Gastrocnemius medialis (tissue), 4 donors: ENCODE data around the gene COL20A1.

Source experiments
- POLR2A ChIP-seq, 2 donors: fragments of 450-650 bp; IDR thresholded peaks; one replicate each; pipeline ENCODE4 v1.6.1; 2017; ENCODE audit warnings: antibody characterized with exemption in 2 of 2, mild to moderate bottlenecking in 2 of 2, moderate library complexity in 2 of 2
- TF ChIP-seq, protein P1 (sequence below), 5 experiments: fragments of 450-650 bp in 3 of 5; fragments of 200-600 bp in 2 of 5; sonication (generic) in 2 of 5; IDR thresholded peaks in 4 of 5; conservative IDR thresholded peaks in 1 of 5; 1 replicate in 4 of 5; 2 replicates in 1 of 5; pipeline ENCODE4 v1.5.1; 2016 to 2019; ENCODE audit warnings: antibody characterized with exemption in 5 of 5, mild to moderate bottlenecking in 3 of 5, moderate library complexity in 3 of 5

DNA sequence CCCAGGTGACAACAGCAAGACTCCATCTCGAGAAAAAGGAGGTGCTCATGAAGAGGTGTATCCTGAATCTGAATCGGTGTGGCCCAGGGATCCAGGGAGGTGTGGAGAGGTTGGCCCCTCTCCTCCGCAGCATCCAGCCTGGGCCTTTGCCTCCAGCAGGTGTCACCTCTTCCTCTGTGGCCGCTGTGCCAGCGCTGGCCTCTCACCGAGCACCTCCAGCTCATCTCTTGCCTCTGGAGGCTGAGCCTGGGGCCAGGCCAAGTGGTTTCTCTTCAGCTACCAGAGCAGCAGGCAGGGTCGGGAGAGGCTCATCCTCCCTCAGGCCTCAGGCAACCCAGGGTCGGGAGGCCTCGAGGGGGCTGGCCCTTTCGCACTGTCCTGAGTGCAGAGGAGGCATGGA lies 1.2 kb upstream of the COL20A1 start:
- TF ChIP-seq, protein P1, sequence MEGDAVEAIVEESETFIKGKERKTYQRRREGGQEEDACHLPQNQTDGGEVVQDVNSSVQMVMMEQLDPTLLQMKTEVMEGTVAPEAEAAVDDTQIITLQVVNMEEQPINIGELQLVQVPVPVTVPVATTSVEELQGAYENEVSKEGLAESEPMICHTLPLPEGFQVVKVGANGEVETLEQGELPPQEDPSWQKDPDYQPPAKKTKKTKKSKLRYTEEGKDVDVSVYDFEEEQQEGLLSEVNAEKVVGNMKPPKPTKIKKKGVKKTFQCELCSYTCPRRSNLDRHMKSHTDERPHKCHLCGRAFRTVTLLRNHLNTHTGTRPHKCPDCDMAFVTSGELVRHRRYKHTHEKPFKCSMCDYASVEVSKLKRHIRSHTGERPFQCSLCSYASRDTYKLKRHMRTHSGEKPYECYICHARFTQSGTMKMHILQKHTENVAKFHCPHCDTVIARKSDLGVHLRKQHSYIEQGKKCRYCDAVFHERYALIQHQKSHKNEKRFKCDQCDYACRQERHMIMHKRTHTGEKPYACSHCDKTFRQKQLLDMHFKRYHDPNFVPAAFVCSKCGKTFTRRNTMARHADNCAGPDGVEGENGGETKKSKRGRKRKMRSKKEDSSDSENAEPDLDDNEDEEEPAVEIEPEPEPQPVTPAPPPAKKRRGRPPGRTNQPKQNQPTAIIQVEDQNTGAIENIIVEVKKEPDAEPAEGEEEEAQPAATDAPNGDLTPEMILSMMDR (IDR thresholded peaks at IDR 0.05 in 4 of 5, conservative IDR thresholded peaks at IDR 0.05 in 1 of 5), result no peak
- no peak for TF ChIP-seq POLR2A (IDR thresholded peaks at IDR 0.05)
